HG03196 (cell line): Measurements from ENCODE around the gene SLC5A6.
"Not testable (repeated sequence)": the region's sequence is repeated elsewhere in the genome, so short reads cannot be mapped to it uniquely, and the experiment has no call there.

Experiments
- ATAC-seq: cut with Tn5 transposase; IDR thresholded peaks from one replicate; pipeline ENCODE4 v1.9.1; 2021; ENCODE audit not compliant: unreplicated experiment

The SLC5A6 gene

GRCh38 chr2:27177441-27178351, 34.4 kb downstream of the SLC5A6 start:
- ATAC-seq, result no peak

GRCh38 chr2:27175781-27176180, 36.3 kb downstream of the SLC5A6 start:
- not testable (repeated sequence) for ATAC-seq

- no peak for ATAC-seq
Observed at GRCh38 chr2:27175330-27175729, 36.7 kb downstream of the SLC5A6 start.

GRCh38 chr2:27174638-27175037, 37.4 kb downstream of the SLC5A6 start:
- ATAC-seq, result no peak

GRCh38 chr2:27171351-27171848, 40.7 kb downstream of the SLC5A6 start:
- no peak for ATAC-seq

GRCh38 chr2:27170581-27171337, 41.3 kb downstream of the SLC5A6 start:
- no peak for ATAC-seq

GRCh38 chr2:27164960-27165763, 46.9 kb downstream of the SLC5A6 start:
- ATAC-seq, result no peak

- no peak for ATAC-seq
Observed at GRCh38 chr2:27162151-27163121, 49.6 kb downstream of the SLC5A6 start.

GRCh38 chr2:27160191-27160590, 51.9 kb downstream of the SLC5A6 start:
- ATAC-seq, result no peak

- ATAC-seq, result no peak
Observed at GRCh38 chr2:27159271-27159670, 52.8 kb downstream of the SLC5A6 start.

GRCh38 chr2:27158468-27158867, 53.6 kb downstream of the SLC5A6 start:
- ATAC-seq, result no peak

GRCh38 chr2:27155069-27155520, 57.0 kb downstream of the SLC5A6 start:
- no peak for ATAC-seq

- ATAC-seq, result no peak
Observed at GRCh38 chr2:27154488-27154887, 57.6 kb downstream of the SLC5A6 start.

- no peak for ATAC-seq
Observed at GRCh38 chr2:27152796-27153464, 59.1 kb downstream of the SLC5A6 start.

- ATAC-seq, result no peak
Observed at GRCh38 chr2:27152102-27152795, 59.8 kb downstream of the SLC5A6 start.

GRCh38 chr2:27150639-27151230, 61.3 kb downstream of the SLC5A6 start:
- ATAC-seq, result no peak
